ENCODE results near the gene POLA2. TPM values are rescaled to one million over a fixed set of nuclear protein-coding genes. Genes with fewer than 3 reads are reported as not detected.
"Not testable (repeated sequence)": the region's sequence is repeated elsewhere in the genome, so short reads cannot be mapped to it uniquely, and the experiment has no call there.

POLA2 gene
- total RNA-seq, 4 donors from 2014 or later = 3.1 to 14.1 (median 10.4) TPM

DNA sequence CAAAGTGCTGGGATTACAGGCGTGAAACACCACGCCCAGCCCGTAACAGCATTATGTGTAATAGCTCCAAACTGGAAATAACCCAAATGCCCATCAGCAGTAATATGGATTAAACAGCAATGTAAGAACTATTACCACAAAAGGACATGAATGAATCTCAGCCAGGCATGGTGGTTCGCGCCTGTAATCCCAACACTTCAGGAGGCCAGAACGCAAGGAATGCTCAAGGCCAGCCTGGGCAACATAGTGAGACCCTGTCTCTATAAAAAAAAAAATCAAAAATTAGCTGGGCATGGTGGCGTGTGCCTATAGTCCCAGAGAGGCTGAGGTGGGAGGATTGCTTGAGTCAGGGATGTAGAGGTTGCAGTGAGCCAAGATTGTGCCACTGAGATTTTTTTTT lies 68.8 kb downstream of the POLA2 start:
- 30 to 36% methylated on average over 7 of the region's 7 CpGs for WGBS, 2 donors
- Histone ChIP-seq H3K36me3 (no peaks in the 10 kb centered on the region), H3K4me3 (no peak overlapping the region), H3K9me3 (no peaks in the 10 kb centered on the region), H3K27ac (no peak overlapping the region), H3K4me1 (peaks cover 11 to 32% (median 13%) of the 10 kb centered on the region in 3 donors), H3K27me3 (no peaks in the 10 kb centered on the region)
- no peak for TF ChIP-seq POLR2A (IDR thresholded peaks at IDR 0.05)
- TF ChIP-seq, protein P1, sequence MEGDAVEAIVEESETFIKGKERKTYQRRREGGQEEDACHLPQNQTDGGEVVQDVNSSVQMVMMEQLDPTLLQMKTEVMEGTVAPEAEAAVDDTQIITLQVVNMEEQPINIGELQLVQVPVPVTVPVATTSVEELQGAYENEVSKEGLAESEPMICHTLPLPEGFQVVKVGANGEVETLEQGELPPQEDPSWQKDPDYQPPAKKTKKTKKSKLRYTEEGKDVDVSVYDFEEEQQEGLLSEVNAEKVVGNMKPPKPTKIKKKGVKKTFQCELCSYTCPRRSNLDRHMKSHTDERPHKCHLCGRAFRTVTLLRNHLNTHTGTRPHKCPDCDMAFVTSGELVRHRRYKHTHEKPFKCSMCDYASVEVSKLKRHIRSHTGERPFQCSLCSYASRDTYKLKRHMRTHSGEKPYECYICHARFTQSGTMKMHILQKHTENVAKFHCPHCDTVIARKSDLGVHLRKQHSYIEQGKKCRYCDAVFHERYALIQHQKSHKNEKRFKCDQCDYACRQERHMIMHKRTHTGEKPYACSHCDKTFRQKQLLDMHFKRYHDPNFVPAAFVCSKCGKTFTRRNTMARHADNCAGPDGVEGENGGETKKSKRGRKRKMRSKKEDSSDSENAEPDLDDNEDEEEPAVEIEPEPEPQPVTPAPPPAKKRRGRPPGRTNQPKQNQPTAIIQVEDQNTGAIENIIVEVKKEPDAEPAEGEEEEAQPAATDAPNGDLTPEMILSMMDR (IDR thresholded peaks at IDR 0.05) = no peak
- intact Hi-C loops (cut with DNase I) = loop anchor here (2.0 kb wide), 1 partner anchor 56 kb away; no protein-coding TSS in a partner anchor
- DNase-seq = no peak

DNA sequence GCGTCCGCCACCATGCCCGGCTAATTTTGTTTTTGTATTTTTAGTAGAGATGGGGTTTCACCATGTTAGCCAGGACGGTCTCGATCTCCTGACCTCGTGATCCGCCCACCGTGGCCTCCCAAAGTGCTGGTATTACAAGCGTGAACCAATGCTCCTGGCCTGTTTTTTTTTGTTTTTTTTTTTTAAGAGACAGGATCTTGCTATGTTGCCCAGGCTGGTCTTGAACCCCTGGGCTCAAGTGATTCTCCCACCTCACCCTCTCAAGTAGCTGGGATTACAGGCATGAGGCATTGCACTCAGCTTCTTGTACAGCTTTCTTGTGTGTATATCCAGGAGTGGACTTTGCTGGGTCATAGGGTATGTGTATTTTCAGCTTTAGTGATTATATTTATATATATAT lies 70.8 kb downstream of the POLA2 start:
- H3K27ac ChIP-seq; H3K9me3 ChIP-seq; H3K27me3 ChIP-seq; DNase-seq; H3K36me3 ChIP-seq; H3K4me3 ChIP-seq; intact Hi-C loops (cut with DNase I): not testable (repeated sequence)
- 82 to 90% methylated on average over 9 of the region's 9 CpGs for WGBS, 2 donors
- peaks cover 16 to 49% (median 17%) of the 10 kb centered on the region in 3 donors for H3K4me1 ChIP-seq

DNA sequence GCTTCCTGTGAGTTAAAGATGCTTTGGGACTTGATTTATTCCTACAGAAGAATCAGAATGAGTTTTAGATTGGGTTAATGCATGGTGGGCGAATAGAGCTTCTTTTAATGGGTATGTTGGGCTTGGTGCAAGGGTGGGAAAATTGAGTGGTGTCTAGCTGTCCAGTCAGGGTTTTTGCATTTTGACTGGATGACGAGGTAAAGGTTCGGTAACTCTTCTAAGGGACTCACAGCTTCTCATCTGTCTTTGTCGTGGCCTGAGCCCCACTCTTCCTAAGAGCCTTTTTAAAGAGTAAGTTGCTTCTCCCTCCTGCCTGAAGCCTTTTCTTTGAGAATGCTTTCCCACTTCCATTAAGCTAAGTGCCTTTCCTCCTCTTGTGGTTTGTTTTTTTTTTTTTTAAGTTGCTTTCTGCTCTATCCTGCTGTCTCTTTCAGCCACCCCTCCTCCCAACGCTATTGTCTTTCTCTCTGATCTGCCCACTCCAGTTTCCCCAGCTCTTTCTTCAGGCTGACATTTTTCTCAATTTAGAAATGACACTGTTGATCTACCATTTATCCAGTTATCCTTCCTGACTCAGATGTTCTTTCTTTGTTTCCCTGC lies 73.0 kb downstream of the POLA2 start:
- TF ChIP-seq, protein P1 (IDR thresholded peaks at IDR 0.05) = no peak
- no peak for TF ChIP-seq POLR2A (IDR thresholded peaks at IDR 0.05)
- H3K27ac ChIP-seq = peak overlapping the region; percentile 82 to 92 (median 89)
- intact Hi-C loops (cut with DNase I) = no loop called here
- no peaks in the 10 kb centered on the region for H3K9me3 ChIP-seq
- no peak for DNase-seq
- H3K36me3 ChIP-seq = peaks cover 0 to 27% (median 0%) of the 10 kb centered on the region in 3 donors
- peaks cover 16 to 54% (median 17%) of the 10 kb centered on the region in 3 donors for H3K4me1 ChIP-seq
- 17% methylated on average over 5 of the region's 5 CpGs for WGBS, 2 donors
- peak overlapping the region; percentile 73 to 98 (median 82) for H3K4me3 ChIP-seq
- H3K27me3 ChIP-seq = no peaks in the 10 kb centered on the region

DNA sequence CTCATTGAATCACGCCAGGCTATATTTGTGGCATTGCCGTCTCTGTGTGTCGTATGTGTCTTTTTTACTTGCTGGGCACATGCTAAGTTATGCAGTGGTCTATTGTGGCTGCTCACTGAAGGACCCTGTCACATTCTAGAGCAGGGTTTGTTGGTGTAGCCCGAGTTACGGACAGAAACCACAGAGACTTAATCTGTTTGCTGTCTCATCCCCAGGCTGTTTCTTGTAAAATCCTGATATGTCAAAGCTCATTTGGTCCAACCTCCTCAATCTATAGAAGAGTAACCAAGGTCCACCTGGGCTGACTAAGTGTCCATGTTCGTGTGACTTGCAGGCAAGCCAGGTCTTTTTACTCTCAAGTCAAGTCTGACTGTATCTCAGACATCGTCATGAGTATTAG lies 76.9 kb downstream of the POLA2 start:
- WGBS, 2 donors = 87 to 89% methylated on average over 6 to 7 of the region's 7 CpGs
- Histone ChIP-seq H3K27ac (no peak overlapping the region), H3K36me3 (peaks cover 4 to 66% (median 32%) of the 10 kb centered on the region in 3 donors), H3K4me1 (peaks cover 16 to 49% (median 17%) of the 10 kb centered on the region in 3 donors), H3K9me3 (no peaks in the 10 kb centered on the region), H3K4me3 (no peak overlapping the region), H3K27me3 (no peaks in the 10 kb centered on the region)
- intact Hi-C loops (cut with DNase I) = no loop called here
- DNase-seq = no peak
- TF ChIP-seq, protein P1 (IDR thresholded peaks at IDR 0.05) = no peak
- TF ChIP-seq POLR2A (IDR thresholded peaks at IDR 0.05) = no peak

DNA sequence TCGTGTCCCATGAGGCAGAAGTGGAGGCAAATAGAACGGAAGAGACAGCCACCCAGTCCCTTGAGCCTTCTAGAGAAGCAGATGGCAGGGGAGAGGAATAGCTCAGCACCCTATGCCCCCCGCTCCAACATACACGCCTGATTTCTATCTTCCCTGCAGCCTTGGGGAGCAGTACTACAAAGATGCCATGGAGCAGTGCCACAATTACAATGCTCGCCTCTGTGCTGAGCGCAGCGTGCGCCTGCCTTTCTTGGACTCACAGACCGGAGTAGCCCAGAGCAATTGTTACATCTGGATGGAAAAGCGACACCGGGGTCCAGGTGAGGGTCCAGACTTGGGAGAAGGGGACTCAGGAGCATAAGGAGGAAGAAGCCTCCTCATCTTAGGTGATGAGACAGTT lies 78.5 kb downstream of the POLA2 start:
- intact Hi-C loops (cut with DNase I) = no loop called here
- Histone ChIP-seq H3K9me3 (no peaks in the 10 kb centered on the region), H3K4me1 (peaks cover 6 to 37% (median 7%) of the 10 kb centered on the region in 3 donors), H3K27ac (no peak overlapping the region), H3K27me3 (no peaks in the 10 kb centered on the region), H3K4me3 (no peak overlapping the region), H3K36me3 (peaks cover 15 to 82% (median 47%) of the 10 kb centered on the region in 3 donors)
- no peak for DNase-seq
- TF ChIP-seq POLR2A (IDR thresholded peaks at IDR 0.05) = no peak
- TF ChIP-seq, protein P1 (IDR thresholded peaks at IDR 0.05) = no peak
- 91 to 93% methylated on average over 5 to 11 of the region's 11 CpGs for WGBS, 2 donors

Data from esophagus squamous epithelium (tissue), 5 donors.